Heart left ventricle (tissue), 13 donors: ENCODE measurements around the gene IVD.

ENCODE experiments used
- POLR2A ChIP-seq, 2 donors: fragments of 450-650 bp; IDR thresholded peaks; one replicate each; pipeline ENCODE4 v1.6.1; 2017; ENCODE audit warnings: antibody characterized with exemption in 2 of 2, mild to moderate bottlenecking in 2 of 2, moderate library complexity in 2 of 2
- TF ChIP-seq, protein P1 (sequence below), 12 donors: fragments of 200-600 bp; sonication (generic) in 4 of 12; IDR thresholded peaks; one replicate each; pipeline versions ENCODE4 v1.5.0 to v1.8.0; 2018 to 2022; ENCODE audit warnings: antibody characterized with exemption in 12 of 12, mild to moderate bottlenecking in 5 of 12
- donor health status: ischemic (EF 13 %, LVEDD 7.1; RV severe dilation, severe dysfunction).
- donor health status: DM: no; HTN: yes; CAD: no.
- donor health status: DM: no; HTN: no; CAD: no.
- donor health status: ischemic (EF 25% LVEDD 6.9; RV normal size, moderate dysfunction).
- donor health status: ischemic (EF 25% LVEDD 5.7; RV mildly dilated, moderate dysfunction).
- donor health status: ischemic (EF 35%, LVEDD 5.7; RV mildly dilated, moderate dysfunction).
- donor health status: nonischemic (EF 11% LVEDD 7.7; RV severe dilation, severe dysfunction).
- donor health status: DM: yes; HTN: yes; CAD: no.
- donor health status: PGD.
- donor health status: ischemic (EF 29% LVEDD 5.4; RV normal size, mild dysfunction).
- donor health status: nonischemic (EF 23%, LVEDD 6.1; RV moderate dilation, normal function).

DNA sequence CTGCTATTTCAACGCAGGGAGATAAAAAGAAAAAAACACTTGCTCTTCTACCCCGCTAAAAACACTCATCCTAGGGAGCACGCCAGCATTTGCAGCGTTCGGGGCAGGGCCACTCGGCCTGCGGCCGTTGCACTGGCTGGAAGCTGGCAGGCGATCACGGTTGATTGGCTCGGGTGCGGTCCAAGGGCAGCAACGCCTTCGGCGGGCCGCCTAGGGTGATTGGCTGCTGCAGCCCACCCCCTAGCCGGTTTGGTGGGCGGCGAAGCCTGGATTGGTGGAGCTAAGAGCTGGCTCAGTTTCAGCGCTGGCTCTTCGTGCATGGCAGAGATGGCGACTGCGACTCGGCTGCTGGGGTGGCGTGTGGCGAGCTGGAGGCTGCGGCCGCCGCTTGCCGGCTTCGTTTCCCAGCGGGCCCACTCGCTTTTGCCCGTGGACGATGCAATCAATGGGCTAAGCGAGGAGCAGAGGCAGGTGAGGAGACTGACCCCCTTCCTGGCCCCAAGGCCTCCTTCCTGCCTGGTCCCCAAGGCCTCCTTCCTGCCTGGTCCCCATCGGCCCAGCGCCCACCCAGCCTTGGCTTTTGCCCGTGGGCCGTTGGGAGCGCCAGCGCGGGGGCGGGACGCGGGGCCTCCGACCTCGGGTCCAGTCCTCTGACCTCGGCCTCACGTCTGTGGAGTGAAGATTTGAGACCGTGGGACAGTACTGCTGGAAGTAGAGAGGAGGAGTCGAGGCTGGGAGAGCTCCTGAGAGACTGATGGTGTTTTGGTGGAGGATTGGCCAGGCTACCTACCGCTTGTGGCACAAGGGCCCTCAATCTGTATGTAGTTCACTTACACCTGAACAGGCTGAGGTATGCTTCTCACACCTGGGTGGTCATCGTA, at the start of gene IVD:
- peak in 1 of 2 donors; percentile 81 for TF ChIP-seq POLR2A (IDR thresholded peaks at IDR 0.05)
- TF ChIP-seq, protein P1, sequence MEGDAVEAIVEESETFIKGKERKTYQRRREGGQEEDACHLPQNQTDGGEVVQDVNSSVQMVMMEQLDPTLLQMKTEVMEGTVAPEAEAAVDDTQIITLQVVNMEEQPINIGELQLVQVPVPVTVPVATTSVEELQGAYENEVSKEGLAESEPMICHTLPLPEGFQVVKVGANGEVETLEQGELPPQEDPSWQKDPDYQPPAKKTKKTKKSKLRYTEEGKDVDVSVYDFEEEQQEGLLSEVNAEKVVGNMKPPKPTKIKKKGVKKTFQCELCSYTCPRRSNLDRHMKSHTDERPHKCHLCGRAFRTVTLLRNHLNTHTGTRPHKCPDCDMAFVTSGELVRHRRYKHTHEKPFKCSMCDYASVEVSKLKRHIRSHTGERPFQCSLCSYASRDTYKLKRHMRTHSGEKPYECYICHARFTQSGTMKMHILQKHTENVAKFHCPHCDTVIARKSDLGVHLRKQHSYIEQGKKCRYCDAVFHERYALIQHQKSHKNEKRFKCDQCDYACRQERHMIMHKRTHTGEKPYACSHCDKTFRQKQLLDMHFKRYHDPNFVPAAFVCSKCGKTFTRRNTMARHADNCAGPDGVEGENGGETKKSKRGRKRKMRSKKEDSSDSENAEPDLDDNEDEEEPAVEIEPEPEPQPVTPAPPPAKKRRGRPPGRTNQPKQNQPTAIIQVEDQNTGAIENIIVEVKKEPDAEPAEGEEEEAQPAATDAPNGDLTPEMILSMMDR (IDR thresholded peaks at IDR 0.05): peak in 1 of 12 donors; percentile 6
